B cell (primary cell): ENCODE measurements around the gene ARPC4.

Experiments
- CTCF ChIP-seq: fragments of 200-600 bp; IDR thresholded peaks from one replicate; pipeline ENCODE4 v1.8.0; 2022; ENCODE audit warnings: antibody characterized with exemption, mild to moderate bottlenecking
- EZH2 ChIP-seq: IDR thresholded peaks from 2 replicates; pipeline ENCODE4 v1.6.1; 2012; ENCODE audit warnings: borderline replicate concordance, low read depth, mild to moderate bottlenecking, moderate library complexity, low read length; ENCODE audit not compliant: insufficient read depth, poor library complexity, severe bottlenecking

DNA sequence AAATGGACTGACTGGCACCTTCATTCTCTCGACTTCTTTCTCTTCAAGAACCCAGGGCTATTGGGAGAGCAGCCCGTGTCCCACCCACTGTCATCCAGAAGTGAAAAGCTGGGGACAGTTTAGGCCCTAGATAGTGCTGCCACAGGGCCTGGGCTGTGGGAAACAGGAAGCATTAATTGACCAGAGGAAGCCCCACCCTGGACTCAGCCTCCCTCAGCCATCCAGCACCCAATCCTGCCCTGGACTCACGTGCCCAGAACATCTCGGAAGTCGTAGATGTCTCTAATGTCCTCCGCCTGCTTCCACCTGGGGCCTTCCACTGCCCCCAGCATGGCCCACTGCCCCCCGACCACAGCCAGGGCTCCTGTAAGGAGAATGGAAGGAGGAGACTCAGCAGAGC lies 25.5 kb upstream of the ARPC4 start:
- no peak for TF ChIP-seq CTCF
- TF ChIP-seq EZH2: no peak
